Parathyroid adenoma (tissue), 2 donors: Measurements from ENCODE around the gene ZBTB20.

Source experiments
- H2AFZ ChIP-seq: fragments of 300-600 bp; sonication (generic); one replicate; pipeline ENCODE4 v1.7.0; 2017; ENCODE audit warnings: antibody characterized with exemption, mild to moderate bottlenecking
- H3K27ac ChIP-seq: fragments of 300-600 bp; sonication (generic); one replicate; pipeline ENCODE4 v1.7.0; 2017
- H3K27me3 ChIP-seq: fragments of 300-600 bp; sonication (generic); one replicate; pipeline ENCODE4 v1.7.0; 2017; ENCODE audit warnings: low read length; ENCODE audit not compliant: control insufficient read depth, insufficient read depth
- H3K36me3 ChIP-seq: fragments of 300-600 bp; sonication (generic); one replicate; pipeline ENCODE4 v1.7.0; 2017; ENCODE audit warnings: low read length; ENCODE audit not compliant: control insufficient read depth, insufficient read depth
- H3K4me1 ChIP-seq: fragments of 300-600 bp; sonication (generic); one replicate; pipeline ENCODE4 v1.7.0; 2017; ENCODE audit warnings: control low read depth
- H3K4me2 ChIP-seq: fragments of 300-600 bp; sonication (generic); one replicate; pipeline ENCODE4 v1.7.0; 2017; ENCODE audit warnings: low read length
- H3K4me3 ChIP-seq: fragments of 300-600 bp; sonication (generic); one replicate; pipeline ENCODE4 v1.7.0; 2017; ENCODE audit warnings: low read depth, low read length
- H3K79me2 ChIP-seq: fragments of 300-600 bp; sonication (generic); one replicate; pipeline ENCODE4 v1.7.0; 2017; ENCODE audit warnings: control low read depth
- H3K9ac ChIP-seq: fragments of 300-600 bp; sonication (generic); one replicate; pipeline ENCODE4 v1.7.0; 2017; ENCODE audit warnings: mild to moderate bottlenecking
- H3K9me3 ChIP-seq: fragments of 300-600 bp; sonication (generic); one replicate; pipeline ENCODE4 v1.7.0; 2017; ENCODE audit warnings: low read length; ENCODE audit not compliant: control insufficient read depth
- TF ChIP-seq, protein P1 (sequence below): fragments of 300-600 bp; sonication (generic); IDR thresholded peaks from one replicate; pipeline ENCODE4 v1.7.0; 2017; ENCODE audit warnings: antibody characterized with exemption, mild to moderate bottlenecking
- donor health status: primary hyperparathyroidism.

The ZBTB20 gene

GRCh38 chr3:114962189-114962588 lies 184.9 kb downstream of the ZBTB20 start:
- no peaks in the 10 kb centered on the region for H3K36me3 ChIP-seq
- H3K4me3 ChIP-seq: no peak overlapping the region
- H3K79me2 ChIP-seq: no peaks in the 10 kb centered on the region
- H3K4me2 ChIP-seq: no peak overlapping the region
- H2AFZ ChIP-seq: no peak overlapping the region
- H3K27me3 ChIP-seq: no peaks in the 10 kb centered on the region
- H3K27ac ChIP-seq: no peak overlapping the region
- no peaks in the 10 kb centered on the region for H3K4me1 ChIP-seq
- TF ChIP-seq, protein P1, sequence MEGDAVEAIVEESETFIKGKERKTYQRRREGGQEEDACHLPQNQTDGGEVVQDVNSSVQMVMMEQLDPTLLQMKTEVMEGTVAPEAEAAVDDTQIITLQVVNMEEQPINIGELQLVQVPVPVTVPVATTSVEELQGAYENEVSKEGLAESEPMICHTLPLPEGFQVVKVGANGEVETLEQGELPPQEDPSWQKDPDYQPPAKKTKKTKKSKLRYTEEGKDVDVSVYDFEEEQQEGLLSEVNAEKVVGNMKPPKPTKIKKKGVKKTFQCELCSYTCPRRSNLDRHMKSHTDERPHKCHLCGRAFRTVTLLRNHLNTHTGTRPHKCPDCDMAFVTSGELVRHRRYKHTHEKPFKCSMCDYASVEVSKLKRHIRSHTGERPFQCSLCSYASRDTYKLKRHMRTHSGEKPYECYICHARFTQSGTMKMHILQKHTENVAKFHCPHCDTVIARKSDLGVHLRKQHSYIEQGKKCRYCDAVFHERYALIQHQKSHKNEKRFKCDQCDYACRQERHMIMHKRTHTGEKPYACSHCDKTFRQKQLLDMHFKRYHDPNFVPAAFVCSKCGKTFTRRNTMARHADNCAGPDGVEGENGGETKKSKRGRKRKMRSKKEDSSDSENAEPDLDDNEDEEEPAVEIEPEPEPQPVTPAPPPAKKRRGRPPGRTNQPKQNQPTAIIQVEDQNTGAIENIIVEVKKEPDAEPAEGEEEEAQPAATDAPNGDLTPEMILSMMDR: no peak
- H3K9ac ChIP-seq: no peak overlapping the region
- no peaks in the 10 kb centered on the region for H3K9me3 ChIP-seq

DNA sequence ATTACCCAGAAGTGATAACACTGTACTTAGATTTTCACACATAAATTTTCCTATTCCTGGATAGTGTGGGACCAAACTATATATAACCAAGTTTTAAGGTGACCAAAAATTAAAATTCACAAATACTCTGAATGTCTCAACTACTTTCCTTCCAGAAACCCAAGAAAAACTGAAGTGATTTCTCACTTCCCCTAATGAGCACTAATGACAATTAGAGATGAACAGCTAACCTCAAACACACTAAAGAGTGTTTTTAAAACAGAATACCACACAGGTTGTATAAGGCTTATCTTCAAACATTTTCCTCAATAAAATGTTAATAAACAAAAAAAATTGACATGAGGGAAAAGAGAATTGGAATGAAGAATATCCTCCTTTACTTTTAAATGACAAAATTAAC lies 188.2 kb downstream of the ZBTB20 start:
- H3K4me1 ChIP-seq: no peaks in the 10 kb centered on the region
- no peak overlapping the region for H2AFZ ChIP-seq
- H3K9ac ChIP-seq: no peak overlapping the region
- no peaks in the 10 kb centered on the region for H3K36me3 ChIP-seq
- TF ChIP-seq, protein P1: no peak
- no peaks in the 10 kb centered on the region for H3K79me2 ChIP-seq
- no peaks in the 10 kb centered on the region for H3K27me3 ChIP-seq
- H3K27ac ChIP-seq: no peak overlapping the region
- no peak overlapping the region for H3K4me2 ChIP-seq
- H3K9me3 ChIP-seq: peaks cover under 1% of the 10 kb centered on the region
- H3K4me3 ChIP-seq: no peak overlapping the region

- H3K9ac ChIP-seq: no peak overlapping the region
- H2AFZ ChIP-seq: no peak overlapping the region
- no peak overlapping the region for H3K4me3 ChIP-seq
- TF ChIP-seq, protein P1: no peak
- H3K4me2 ChIP-seq: no peak overlapping the region
- H3K4me1 ChIP-seq: no peaks in the 10 kb centered on the region
- peaks cover 4% of the 10 kb centered on the region for H3K9me3 ChIP-seq
- H3K36me3 ChIP-seq: no peaks in the 10 kb centered on the region
- H3K27me3 ChIP-seq: no peaks in the 10 kb centered on the region
- no peaks in the 10 kb centered on the region for H3K79me2 ChIP-seq
- H3K27ac ChIP-seq: no peak overlapping the region
Measured at GRCh38 chr3:114953800-114954199, 193.3 kb downstream of the ZBTB20 start.

GRCh38 chr3:114953215-114953799 lies 193.8 kb downstream of the ZBTB20 start:
- Histone ChIP-seq H3K79me2 (no peaks in the 10 kb centered on the region), H2AFZ (no peak overlapping the region), H3K4me3 (no peak overlapping the region), H3K4me1 (no peaks in the 10 kb centered on the region), H3K9ac (no peak overlapping the region), H3K27me3 (no peaks in the 10 kb centered on the region), H3K4me2 (no peak overlapping the region), H3K36me3 (no peaks in the 10 kb centered on the region), H3K9me3 (peaks cover 4% of the 10 kb centered on the region), H3K27ac (no peak overlapping the region)
- TF ChIP-seq, protein P1: no peak

DNA sequence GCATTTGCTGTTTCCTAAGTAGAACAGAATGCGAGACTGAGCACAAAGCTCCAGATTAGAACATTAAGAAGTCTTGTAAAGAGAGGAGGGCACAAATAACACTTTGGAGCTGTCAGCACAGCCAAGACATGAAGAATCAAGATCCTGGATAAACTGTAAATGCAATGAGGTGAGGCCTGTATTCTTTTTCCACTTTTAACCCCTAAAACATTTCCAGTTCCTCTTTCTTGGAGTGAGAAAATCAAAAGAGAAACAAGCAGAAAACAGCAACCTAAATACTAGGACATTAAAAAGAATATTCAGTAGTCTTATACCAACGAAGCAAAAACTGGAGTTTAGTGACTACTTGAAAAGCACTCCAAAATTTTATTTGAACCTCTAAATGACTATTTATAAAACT lies 204.3 kb downstream of the ZBTB20 start:
- Histone ChIP-seq H3K27ac (no peak overlapping the region), H3K4me2 (no peak overlapping the region), H3K9ac (no peak overlapping the region), H3K79me2 (no peaks in the 10 kb centered on the region), H2AFZ (no peak overlapping the region), H3K4me3 (no peak overlapping the region), H3K4me1 (no peaks in the 10 kb centered on the region), H3K9me3 (no peaks in the 10 kb centered on the region), H3K27me3 (no peaks in the 10 kb centered on the region), H3K36me3 (no peaks in the 10 kb centered on the region)
- TF ChIP-seq, protein P1: no peak
